ENCODE data around the gene BRCA2. TPM values are rescaled to one million over a fixed set of nuclear protein-coding genes. Genes with fewer than 3 reads are reported as not detected.

BRCA2 gene
- total and polyA plus RNA-seq, 2 donors (not counting 1 experiment from before 2014, with no cell fraction given), result 1.2 to 6.0 TPM

DNA sequence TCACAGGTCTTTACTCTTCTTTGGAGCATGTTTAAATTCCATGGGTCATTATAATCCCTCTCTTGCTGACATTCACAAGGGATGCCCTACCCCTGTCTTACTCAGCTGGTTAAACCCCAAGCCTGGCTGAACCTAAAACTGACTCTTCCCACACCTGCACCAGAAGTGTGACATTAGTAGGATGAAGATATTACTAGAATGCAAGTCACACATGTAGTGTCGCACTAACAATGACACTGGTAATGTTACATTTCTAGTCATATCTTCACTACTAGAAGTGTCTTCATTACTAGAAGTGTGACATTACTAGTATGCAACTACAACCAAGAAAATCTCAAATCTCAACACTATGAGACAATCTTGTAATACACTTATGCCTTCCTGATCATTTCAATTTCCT lies 14.4 kb upstream of the BRCA2 start:
- Histone ChIP-seq H3K27me3 (replicated peaks in 1 of 4; ENCODE audit: control extremely low read depth in 1 of 4, control insufficient read depth in 3 of 4, insufficient read depth in 4 of 4, low read length in 3 of 4) (peaks cover 0 to 17% (median 6%) of the 10 kb centered on the region in 4 experiments), H4K20me1 (ENCODE audit: control insufficient read depth, insufficient read depth, low read length, poor library complexity, severe bottlenecking) (no peaks in the 10 kb centered on the region), H3K9ac (ENCODE audit: low read length) (no peak overlapping the region), H3K9me3 (ENCODE audit: control extremely low read depth in 1 of 3, control insufficient read depth in 2 of 3, insufficient read depth in 1 of 3, low read length in 2 of 3) (no peaks in the 10 kb centered on the region), H3K36me3 (replicated peaks in 1 of 2; ENCODE audit: control extremely low read depth in 1 of 2, control insufficient read depth in 1 of 2, extremely low read depth in 1 of 2, insufficient read depth in 2 of 2, low read length in 1 of 2) (no peaks in the 10 kb centered on the region), H3K4me2 (replicated peaks; ENCODE audit: low read depth, low read length, poor library complexity, severe bottlenecking) (no peak overlapping the region), H3K27ac (ENCODE audit: low read length in 2 of 2) (no peak overlapping the region), H3K4me3 (ENCODE audit: control extremely low read depth in 1 of 5, extremely low read depth in 1 of 5, insufficient read depth in 1 of 5, low read depth in 2 of 5, low read length in 4 of 5) (no peak overlapping the region), H2AFZ (ENCODE audit: insufficient read depth, low read depth, low read length, poor library complexity, severe bottlenecking) (no peak overlapping the region), H3K79me2 (ENCODE audit: control insufficient read depth, insufficient read depth, low read length) (no peaks in the 10 kb centered on the region), H3K4me1 (ENCODE audit: control insufficient read depth in 2 of 2, insufficient read depth in 2 of 2, low read length in 2 of 2) (no peaks in the 10 kb centered on the region)
- ChIA-PET CTCF (no interaction called here), POLR2A (no interaction called here)
- DNase-seq (no peak), ATAC-seq (ENCODE audit: low read depth) (no peak)
- no peaks in the 10 kb centered on the region for H3K4me1 Mint-ChIP-seq
- intact Hi-C loops (cut with micrococcal nuclease), result no loop called here
- no peaks in the 10 kb centered on the region for H3K9me3 Mint-ChIP-seq (ENCODE audit: insufficient read depth)
- H3K27ac Mint-ChIP-seq, result no peak overlapping the region
- no peak overlapping the region for H3K4me3 Mint-ChIP-seq
- TF ChIP-seq CTCF (IDR thresholded peaks at IDR 0.05) (no peak), EZH2 (IDR thresholded peaks at IDR 0.05; ENCODE audit: borderline replicate concordance, insufficient read depth, low read depth, low read length, poor library complexity, severe bottlenecking) (no peak)
- H3K27me3 Mint-ChIP-seq, result peaks cover 9% of the 10 kb centered on the region
- no CpG with 5 or more reads among the region's 1 CpG for WGBS (ENCODE audit: insufficient coverage)

DNA sequence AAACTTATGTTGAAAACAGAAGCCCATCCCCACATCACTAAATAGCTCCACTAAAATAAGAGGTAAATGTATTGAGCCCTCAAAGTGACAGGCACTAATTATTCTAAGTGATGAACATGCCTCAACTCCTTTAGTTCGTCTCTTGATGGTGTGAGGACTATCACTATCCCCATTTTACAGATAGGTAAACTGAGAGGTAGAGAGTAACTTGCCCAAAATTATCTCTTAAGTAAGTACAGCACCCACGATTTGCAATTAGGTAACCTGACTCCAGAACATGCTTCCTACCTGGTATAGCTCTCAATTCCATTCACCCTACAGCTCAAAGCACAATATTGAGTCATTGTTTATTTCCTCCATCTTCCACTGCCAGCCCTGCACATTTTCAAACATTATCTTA lies 12.8 kb upstream of the BRCA2 start:
- Histone ChIP-seq H3K4me2 (replicated peaks; ENCODE audit: low read depth, low read length, poor library complexity, severe bottlenecking) (no peak overlapping the region), H3K27me3 (replicated peaks in 1 of 4; ENCODE audit: control extremely low read depth in 1 of 4, control insufficient read depth in 3 of 4, insufficient read depth in 4 of 4, low read length in 3 of 4) (peaks cover 0 to 17% (median 6%) of the 10 kb centered on the region in 4 experiments), H3K27ac (ENCODE audit: low read length in 2 of 2) (no peak overlapping the region), H3K4me3 (ENCODE audit: control extremely low read depth in 1 of 5, extremely low read depth in 1 of 5, insufficient read depth in 1 of 5, low read depth in 2 of 5, low read length in 4 of 5) (no peak overlapping the region), H2AFZ (ENCODE audit: insufficient read depth, low read depth, low read length, poor library complexity, severe bottlenecking) (no peak overlapping the region), H3K9ac (ENCODE audit: low read length) (no peak overlapping the region), H3K79me2 (ENCODE audit: control insufficient read depth, insufficient read depth, low read length) (no peaks in the 10 kb centered on the region), H4K20me1 (ENCODE audit: control insufficient read depth, insufficient read depth, low read length, poor library complexity, severe bottlenecking) (no peaks in the 10 kb centered on the region), H3K9me3 (ENCODE audit: control extremely low read depth in 1 of 3, control insufficient read depth in 2 of 3, insufficient read depth in 1 of 3, low read length in 2 of 3) (no peaks in the 10 kb centered on the region), H3K4me1 (ENCODE audit: control insufficient read depth in 2 of 2, insufficient read depth in 2 of 2, low read length in 2 of 2) (no peaks in the 10 kb centered on the region), H3K36me3 (replicated peaks in 1 of 2; ENCODE audit: control extremely low read depth in 1 of 2, control insufficient read depth in 1 of 2, extremely low read depth in 1 of 2, insufficient read depth in 2 of 2, low read length in 1 of 2) (no peaks in the 10 kb centered on the region)
- intact Hi-C loops (cut with micrococcal nuclease), result no loop called here
- Mint-ChIP-seq H3K27ac (no peak overlapping the region), H3K9me3 (ENCODE audit: insufficient read depth) (no peaks in the 10 kb centered on the region), H3K4me1 (no peaks in the 10 kb centered on the region), H3K4me3 (no peak overlapping the region), H3K27me3 (peaks cover 9% of the 10 kb centered on the region)
- no peak for ATAC-seq (ENCODE audit: low read depth)
- CTCF ChIA-PET, result interaction anchor here (0.7 kb wide), 1 partner anchor 393 kb away, joined by 4 read pairs; no protein-coding TSS in a partner anchor
- no peak for DNase-seq
- WGBS (ENCODE audit: insufficient coverage), result 80% methylated on average over 1 of the region's 2 CpGs
- TF ChIP-seq CTCF (IDR thresholded peaks at IDR 0.05) (no peak), EZH2 (IDR thresholded peaks at IDR 0.05; ENCODE audit: borderline replicate concordance, insufficient read depth, low read depth, low read length, poor library complexity, severe bottlenecking) (no peak)
- POLR2A ChIA-PET, result interaction anchor here (0.6 kb wide), 1 partner anchor 1242 kb away, joined by 3 read pairs; no protein-coding TSS in a partner anchor

All from B cell (primary cell).